IMR-90 (cell line): ENCODE data around the gene PXK. TPM values are rescaled to one million over a fixed set of nuclear protein-coding genes. Genes with fewer than 3 reads are reported as not detected.

Experiments used
- ATAC-seq: fragments of 200-7000 bp; cut with Tn5 transposase; 2 replicates; pipeline ENCODE4 v1.9.1; 2020; ENCODE audit warnings: low read depth, mild to moderate bottlenecking, moderate library complexity
- BruUV-seq: library from RNA; stranded (reverse); fragments of 400-500 nt; replicated peaks from 2 replicates; lab custom pipeline; 2021; lab: Mats Ljungman, UMichigan
- CTCF ChIA-PET: fragments of 300-600 bp; formaldehyde crosslinking; extraction: SDS; loops from one replicate; lab custom pipeline; 2021; ENCODE audit warnings: antibody characterized with exemption; lab: Yijun Ruan, JAX
- POLR2A ChIA-PET: fragments of 300-600 bp; sonication (Branson Sonifier 250); formaldehyde crosslinking; loops from one replicate; lab custom pipeline; 2022; ENCODE audit warnings: antibody characterized with exemption; ENCODE audit not compliant: unreplicated experiment; lab: Charles Lee
- DNase-seq: peaks from one replicate; pipeline ENCODE4 v3.0.0; 2013
- H2AFZ ChIP-seq: replicated peaks from 2 replicates; pipeline ENCODE3; 2013; ENCODE audit warnings: low read length, mild to moderate bottlenecking; ENCODE audit not compliant: poor library complexity
- H2AK5ac ChIP-seq: 2 replicates; pipeline ENCODE4 v1.6.1; 2013; ENCODE audit warnings: low read depth, low read length, inconsistent platforms
- H2AK9ac ChIP-seq: replicated peaks from 2 replicates; pipeline ENCODE3; 2013; ENCODE audit warnings: mild to moderate bottlenecking, low read depth, low read length, moderate library complexity; ENCODE audit not compliant: poor library complexity
- H2BK120ac ChIP-seq: 2 replicates; pipeline ENCODE4 v1.6.1; 2013; ENCODE audit warnings: low read depth, low read length, inconsistent platforms
- H2BK15ac ChIP-seq: 3 replicates; pipeline ENCODE4 v1.6.1; 2013; ENCODE audit warnings: low read depth, low read length, inconsistent platforms
- H2BK20ac ChIP-seq: 2 replicates; pipeline ENCODE4 v1.6.1; 2013; ENCODE audit warnings: low read depth, mild to moderate bottlenecking, inconsistent platforms, low read length, moderate library complexity
- H2BK5ac ChIP-seq: 2 replicates; pipeline ENCODE4 v1.6.1; 2013; ENCODE audit warnings: mild to moderate bottlenecking, low read depth, low read length, inconsistent platforms; ENCODE audit not compliant: poor library complexity, severe bottlenecking
- H3K14ac ChIP-seq: replicated peaks from 2 replicates; pipeline ENCODE4 v1.6.1; 2013; ENCODE audit warnings: low read depth, low read length, inconsistent platforms
- H3K18ac ChIP-seq: 2 replicates; pipeline ENCODE4 v1.6.1; 2013; ENCODE audit warnings: low read depth, low read length, control low read depth
- H3K23ac ChIP-seq: 2 replicates; pipeline ENCODE4 v1.6.1; 2013; ENCODE audit warnings: low read depth, low read length, inconsistent platforms
- H3K27ac ChIP-seq: 2 replicates; pipeline ENCODE4 v1.5.1; 2013; ENCODE audit warnings: mild to moderate bottlenecking, control low read depth, low read length; ENCODE audit not compliant: insufficient read depth
- H3K27me3 ChIP-seq: 2 replicates; pipeline ENCODE4 v1.6.1; 2013; ENCODE audit warnings: low read length; ENCODE audit not compliant: control insufficient read depth, insufficient read depth
- H3K36me3 ChIP-seq: 2 replicates; pipeline ENCODE4 v1.6.1; 2013; ENCODE audit warnings: low read length, mixed read lengths; ENCODE audit not compliant: control insufficient read depth, insufficient read depth
- H3K4ac ChIP-seq: 2 replicates; pipeline ENCODE4 v1.6.1; 2013; ENCODE audit warnings: low read depth, low read length, inconsistent platforms
- H3K4me1 ChIP-seq: 2 replicates; pipeline ENCODE4 v1.6.1; 2013; ENCODE audit warnings: low read length, mixed read lengths; ENCODE audit not compliant: control insufficient read depth, insufficient read depth
- H3K4me2 ChIP-seq: 2 replicates; pipeline ENCODE4 v1.6.1; 2013; ENCODE audit warnings: low read depth, mild to moderate bottlenecking, control low read depth, low read length, moderate library complexity
- H3K4me3 ChIP-seq: 2 replicates; pipeline ENCODE4 v1.5.1; 2013; ENCODE audit warnings: low read depth, mild to moderate bottlenecking, control low read depth, low read length, moderate library complexity; ENCODE audit not compliant: insufficient read depth
- H3K56ac ChIP-seq: 2 replicates; pipeline ENCODE4 v1.6.1; 2013; ENCODE audit warnings: low read length, inconsistent platforms; ENCODE audit not compliant: insufficient read depth; ENCODE audit errors: extremely low read depth
- H3K79me1 ChIP-seq, 2 experiments: 2 replicates each; pipeline ENCODE4 v1.6.1; 2013; ENCODE audit warnings: low read length in 2 of 2, inconsistent platforms in 1 of 2, low read depth in 1 of 2
- H3K9ac ChIP-seq: 2 replicates; pipeline ENCODE4 v1.6.1; 2013; ENCODE audit warnings: low read depth, low read length, control low read depth
- H3K9me1 ChIP-seq: 2 replicates; pipeline ENCODE4 v1.6.1; 2013; ENCODE audit warnings: low read length, inconsistent platforms; ENCODE audit not compliant: insufficient read depth
- H3K9me3 ChIP-seq: 2 replicates; pipeline ENCODE4 v1.6.1; 2013; ENCODE audit warnings: low read length; ENCODE audit not compliant: control insufficient read depth, insufficient read depth
- H4K20me1 ChIP-seq: 2 replicates; pipeline ENCODE4 v1.6.1; 2013; ENCODE audit warnings: low read length, inconsistent platforms; ENCODE audit not compliant: insufficient read depth
- H4K5ac ChIP-seq: 2 replicates; pipeline ENCODE4 v1.6.1; 2013; ENCODE audit warnings: mild to moderate bottlenecking, low read depth, low read length, control low read depth
- H4K8ac ChIP-seq, 2 experiments: 2 replicates each; pipeline ENCODE4 v1.6.1; 2013; ENCODE audit warnings: low read depth in 2 of 2, low read length in 2 of 2, control low read depth in 1 of 2, inconsistent platforms in 1 of 2
- H4K91ac ChIP-seq: 2 replicates; pipeline ENCODE4 v1.6.1; 2013; ENCODE audit warnings: low read depth, low read length, inconsistent platforms; ENCODE audit not compliant: insufficient read depth
- BHLHE40 ChIP-seq: fragments of 150-350 bp; IDR thresholded peaks from 2 replicates; pipeline ENCODE4 v1.6.1; 2016; ENCODE audit warnings: mild to moderate bottlenecking, low read depth, low read length
- CEBPB ChIP-seq: IDR thresholded peaks from 2 replicates; pipeline ENCODE4 v1.6.1; 2012; ENCODE audit warnings: low read depth, low read length, improper control_type of control experiment
- CHD1 ChIP-seq: IDR thresholded peaks from 2 replicates; pipeline ENCODE4 v1.6.1; 2012; ENCODE audit warnings: low read depth, low read length, improper control_type of control experiment
- CTCF ChIP-seq: conservative IDR thresholded peaks from 2 replicates; pipeline ENCODE4 v1.5.1; 2012; ENCODE audit warnings: mild to moderate bottlenecking, low read depth, low read length, improper control_type of control experiment
- ELK1 ChIP-seq: fragments of 150-350 bp; IDR thresholded peaks from 2 replicates; pipeline ENCODE4 v1.6.1; 2016; ENCODE audit warnings: low read depth, mild to moderate bottlenecking, low read length, moderate library complexity, borderline replicate concordance
- FOS ChIP-seq: fragments of 150-350 bp; IDR thresholded peaks from 2 replicates; pipeline ENCODE4 v1.6.1; 2016; ENCODE audit warnings: low read depth, low read length
- MAFK ChIP-seq: IDR thresholded peaks from 2 replicates; pipeline ENCODE4 v1.6.1; 2012; ENCODE audit warnings: low read depth, low read length, improper control_type of control experiment
- MAZ ChIP-seq: IDR thresholded peaks from 2 replicates; pipeline ENCODE4 v1.6.1; 2012; ENCODE audit warnings: low read depth, mild to moderate bottlenecking, low read length, improper control_type of control experiment, moderate library complexity, borderline replicate concordance
- MXI1 ChIP-seq: IDR thresholded peaks from 2 replicates; pipeline ENCODE4 v1.6.1; 2012; ENCODE audit warnings: low read depth, mild to moderate bottlenecking, low read length, moderate library complexity, borderline replicate concordance
- NFE2L2 ChIP-seq: fragments of 150-350 bp; IDR thresholded peaks from 2 replicates; pipeline ENCODE4 v1.6.1; 2016; ENCODE audit warnings: low read depth, mild to moderate bottlenecking, low read length
- RAD21 ChIP-seq: IDR thresholded peaks from 2 replicates; pipeline ENCODE4 v1.6.1; 2012; ENCODE audit warnings: low read length, improper control_type of control experiment
- SMC3 ChIP-seq: fragments of 150-350 bp; IDR thresholded peaks from 2 replicates; pipeline ENCODE4 v1.6.1; 2016; ENCODE audit warnings: low read depth, mild to moderate bottlenecking, antibody characterized with exemption, low read length, moderate library complexity
- USF2 ChIP-seq: fragments of 150-350 bp; IDR thresholded peaks from 2 replicates; pipeline ENCODE4 v1.6.1; 2017; ENCODE audit warnings: mild to moderate bottlenecking, antibody characterized with exemption, low read length, low read depth
- WGBS, 2 experiments: methylation state at CpG; one replicate each; pipeline versions ENCODE4 v1.1.5 to v1.1.7; 2013; ENCODE audit warnings: missing lambda C conversion rate in 2 of 2; ENCODE audit not compliant: insufficient read length in 1 of 2; ENCODE audit errors: extremely low coverage in 2 of 2; 5-methylcytosine and 5-hydroxymethylcytosine counted together
- dilution Hi-C: fragments of 300-500 bp; cut with HindIII; formaldehyde crosslinking; loops from one replicate; pipeline ENCODE4 v1.14.3; 2018; ENCODE audit warnings: low sequenced_read_pairs; ENCODE audit not compliant: unreplicated experiment
- in situ Hi-C: fragments of 300-500 bp; cut with MboI; formaldehyde crosslinking; loops from 3 replicates; pipeline ENCODE4 v1.14.3; 2019; ENCODE audit warnings: low sequenced_read_pairs, inconsistent platforms, mixed read lengths
- intact Hi-C: fragments of 100-400 bp; cut with micrococcal nuclease; formaldehyde crosslinking; loops from 2 replicates; pipeline ENCODE4 v1.10.0; 2022
- polyA plus RNA-seq, 3 experiments: library from polyadenylated mRNA; depleted of rRNA; stranded (reverse); fragments of >200 nt; gene quantifications; 2 replicates each; pipeline ENCODE4 v1.2.3, GENCODE V29; 2012; ENCODE audit warnings: low replicate concordance in 1 of 3
- total RNA-seq: library from RNA; depleted of rRNA; stranded (reverse); fragments of >200 nt; gene quantifications from 2 replicates; pipeline ENCODE4 v1.2.3, GENCODE V29; 2012

The PXK gene
- total and polyA plus RNA-seq, 2 of the 4 experiments (the other 2 are of a cell fraction): 14.3 to 17.7 TPM

- H3K79me1 ChIP-seq: peaks cover 0 to 6% of the 10 kb centered on the region in 2 experiments; a peak in 1 of 4 replicates
- in situ Hi-C loops: loop anchor here (5.0 to 25.0 kb wide), 2 partner anchors 80 to 225 kb away; partner anchors contain the start of gene PXK
- H4K20me1 ChIP-seq: no peaks in the 10 kb centered on the region
- no peak overlapping the region for H3K23ac ChIP-seq
- no peak overlapping the region for H2BK5ac ChIP-seq
- no TSS peak for BruUV-seq
- no peak overlapping the region for H2BK15ac ChIP-seq
- peaks cover 9% of the 10 kb centered on the region for H3K9me1 ChIP-seq
- intact Hi-C loops: loop anchor here (5.0 kb wide), 1 partner anchor 225 kb away; no protein-coding TSS in a partner anchor
- POLR2A ChIA-PET: no interaction called here
- H3K27ac ChIP-seq: no peak overlapping the region
- 87% methylated on average over 3 of the region's 8 CpGs; no CpG with 5 or more reads in 1 of the 2 experiments for WGBS, 2 experiments
- H3K56ac ChIP-seq: no peak overlapping the region
- no peak for DNase-seq
- dilution Hi-C loops: no loop called here
- H3K4ac ChIP-seq: no peak overlapping the region
- H2AK5ac ChIP-seq: no peak overlapping the region
- H3K4me2 ChIP-seq: no peak overlapping the region
- peaks cover 4% of the 10 kb centered on the region for H3K9me3 ChIP-seq
- no peak overlapping the region for H4K8ac ChIP-seq
- no peak overlapping the region for H2BK120ac ChIP-seq
- CTCF ChIA-PET: interaction anchor here (0.6 to 2.6 kb wide), 2 partner anchors 20 to 105 kb away, joined by 3 to 7 read pairs; partner anchors contain the start of gene HTD2
- no peak overlapping the region for H3K4me3 ChIP-seq
- peaks cover 4% of the 10 kb centered on the region for H3K4me1 ChIP-seq
- no peak overlapping the region for H2AFZ ChIP-seq
- peaks cover 57% of the 10 kb centered on the region for H3K36me3 ChIP-seq
- H2BK20ac ChIP-seq: no peak overlapping the region
- no peak overlapping the region for H4K5ac ChIP-seq
- H4K91ac ChIP-seq: no peak overlapping the region
- no peaks in the 10 kb centered on the region for H3K27me3 ChIP-seq
- H2AK9ac ChIP-seq: no peak overlapping the region
- no peak overlapping the region for H3K9ac ChIP-seq
- ATAC-seq: no peak
- H3K18ac ChIP-seq: no peak overlapping the region
- H3K14ac ChIP-seq: no peak overlapping the region
- TF ChIP-seq BHLHE40 (no peak), CHD1 (no peak), ELK1 (no peak), CTCF (no peak), RAD21 (no peak), SMC3 (no peak), USF2 (no peak), MXI1 (no peak), MAFK (no peak), CEBPB (no peak), MAZ (no peak), NFE2L2 (no peak), FOS (no peak)
Observed at GRCh38 chr3:58411851-58412830, 79.4 kb downstream of the PXK start.
